Measurements from ENCODE around the gene HELZ2. TPM values are rescaled to one million over a fixed set of nuclear protein-coding genes. Genes with fewer than 3 reads are reported as not detected.

The HELZ2 gene
- total RNA-seq, 1 donor from 2014 or later = 12.1 TPM

DNA sequence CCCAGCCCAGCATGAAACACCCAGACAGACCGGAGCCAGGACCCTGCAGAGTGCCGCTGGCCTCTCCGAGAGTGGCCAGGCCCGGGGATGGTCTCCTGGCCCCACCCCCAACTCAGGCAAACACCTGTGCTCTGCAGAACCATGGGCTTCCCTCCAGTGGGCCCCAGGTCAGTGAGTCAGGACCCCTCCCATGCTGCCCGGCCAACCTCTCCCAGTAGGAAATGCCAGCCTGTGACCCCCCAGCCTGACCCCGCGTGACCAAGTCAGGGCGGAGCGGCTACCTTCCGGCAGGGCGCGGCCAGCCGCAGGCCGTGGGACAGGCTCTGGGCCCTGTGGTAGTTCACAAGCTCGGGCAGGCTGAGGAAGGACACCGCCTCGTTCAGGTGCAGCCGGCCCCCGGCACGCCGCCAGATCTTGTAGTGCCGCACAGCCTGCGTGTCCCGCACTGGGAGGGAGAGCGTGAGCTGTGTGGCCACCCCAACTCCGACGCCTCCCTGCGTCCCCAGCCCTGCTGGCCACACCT lies 40.1 kb downstream of the HELZ2 start:
- DNase-seq (ENCODE audit: low spot score) = no peak
- intact Hi-C loops (cut with DNase I) = loop anchor here (10.0 kb wide), 1 partner anchor 331 kb away; the partner anchor contains the start of genes ABHD16B and TPD52L2

DNA sequence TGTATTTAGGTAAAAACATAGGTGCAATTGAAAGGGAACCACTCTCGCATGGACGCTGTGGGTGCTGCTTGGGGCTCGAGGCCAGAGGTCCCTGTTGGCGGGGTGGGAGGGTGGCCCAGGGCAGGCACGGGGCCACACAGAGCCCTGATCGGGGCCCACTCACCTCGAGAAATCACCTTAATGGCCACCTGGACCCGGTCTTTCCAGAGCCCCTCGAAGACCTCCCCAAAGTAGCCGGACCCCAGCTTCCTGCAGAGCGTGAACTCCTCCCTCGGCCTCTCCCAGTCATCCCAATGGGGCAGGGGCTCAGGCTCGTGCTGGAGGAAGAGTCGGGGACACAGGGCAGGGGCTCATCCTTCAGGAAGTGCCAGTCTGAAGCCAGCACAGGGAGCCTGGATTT lies 40.7 kb downstream of the HELZ2 start:
- intact Hi-C loops (cut with DNase I) = loop anchor here (10.0 kb wide), 1 partner anchor 331 kb away; the partner anchor contains the start of genes ABHD16B and TPD52L2

DNA sequence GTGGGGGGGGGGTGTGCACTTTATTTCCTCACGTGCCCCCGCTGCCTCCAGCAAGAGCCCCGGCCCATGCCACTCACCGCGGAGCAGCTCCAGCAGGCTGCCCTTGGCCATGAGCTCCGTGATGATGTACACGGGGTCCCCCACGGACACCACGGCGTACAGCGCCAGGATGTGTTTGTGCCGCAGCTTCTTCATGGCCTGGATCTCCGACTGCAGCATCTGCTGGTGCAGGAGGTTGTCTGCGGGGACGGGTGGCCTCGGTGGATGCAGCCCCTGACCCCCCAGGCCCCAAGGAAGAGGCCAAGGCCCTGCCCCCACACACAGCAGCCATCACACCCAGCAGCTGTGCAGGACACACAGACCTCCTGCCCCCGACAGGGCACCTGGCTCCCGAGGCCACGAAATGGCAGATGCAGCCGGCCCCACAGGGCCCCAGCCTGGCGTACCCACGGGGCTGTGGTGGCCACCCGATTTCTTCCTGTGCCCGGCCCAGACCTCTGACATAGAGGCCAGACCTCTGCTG lies 41.5 kb downstream of the HELZ2 start:
- intact Hi-C loops (cut with DNase I) = loop anchor here (10.0 kb wide), 1 partner anchor 332 kb away; the partner anchor contains the start of genes ABHD16B and TPD52L2
- no peak for DNase-seq (ENCODE audit: low spot score)

More for the DNA sequence above, 40.7 kb downstream of the HELZ2 start:
- DNase-seq (ENCODE audit: low spot score) = no peak

DNA sequence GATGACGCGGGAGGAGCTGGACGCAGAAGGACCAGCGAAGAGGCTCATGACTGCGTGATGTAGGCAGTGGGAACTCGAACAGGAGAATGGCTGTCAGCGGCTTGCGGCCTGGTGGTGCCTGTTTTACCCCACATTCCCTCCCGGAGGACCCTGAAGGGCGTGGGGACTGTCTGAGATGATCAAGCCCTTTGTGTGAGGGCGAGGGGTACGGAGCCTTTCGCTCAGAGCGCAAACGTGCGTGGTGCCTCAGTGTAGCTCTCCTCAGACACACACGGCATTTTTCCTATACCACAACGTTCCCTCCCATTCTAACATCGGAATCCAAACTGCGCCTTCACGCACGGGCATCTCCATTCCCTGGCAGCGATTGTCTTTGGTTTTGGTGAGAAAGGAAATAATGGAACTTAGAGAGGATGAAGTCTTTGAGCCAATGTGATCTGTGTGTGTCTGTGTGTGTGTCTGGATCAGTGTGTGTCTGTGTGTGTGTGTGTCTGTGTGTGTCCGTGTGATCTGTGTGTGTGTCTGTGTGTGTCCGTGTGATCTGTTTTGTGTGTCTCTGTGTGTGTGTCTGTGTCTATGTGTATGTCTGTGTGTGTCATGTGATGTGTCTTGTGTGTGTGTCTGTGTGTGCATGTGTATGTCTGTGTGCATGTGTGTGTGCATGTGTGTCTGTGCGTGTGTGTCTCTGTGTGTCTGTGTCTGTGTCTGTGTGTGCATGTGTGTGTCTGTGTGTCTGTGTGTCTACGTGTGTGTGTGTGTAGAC lies 42.2 kb downstream of the HELZ2 start:
- no peak for DNase-seq (ENCODE audit: low spot score)

DNA sequence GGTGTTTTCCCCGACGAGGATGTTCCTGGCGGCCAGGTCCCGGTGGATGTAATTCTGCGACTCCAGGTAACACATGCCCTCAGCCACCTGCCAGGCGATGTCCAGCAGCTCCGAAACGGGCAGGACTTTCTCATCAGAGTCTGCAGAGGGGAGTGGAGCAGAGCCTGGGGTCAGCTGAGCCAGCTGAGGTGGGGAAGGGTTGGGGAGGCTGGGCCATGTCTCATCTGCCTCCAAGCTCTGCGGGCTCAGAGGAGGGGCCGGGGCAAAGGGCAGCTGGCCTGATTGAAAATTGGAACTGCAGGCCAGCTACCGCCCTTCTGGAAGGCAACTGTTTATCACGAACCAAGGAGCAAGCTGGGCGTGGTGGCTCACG lies 43.3 kb downstream of the HELZ2 start:
- intact Hi-C loops (cut with DNase I) = loop anchor here (10.0 kb wide), 1 partner anchor 334 kb away; the partner anchor contains the start of genes ABHD16B and TPD52L2
- DNase-seq (ENCODE audit: low spot score) = no peak

More for the DNA sequence above, 42.2 kb downstream of the HELZ2 start:
- intact Hi-C loops (cut with DNase I) = loop anchor here (10.0 kb wide), 1 partner anchor 333 kb away; the partner anchor contains the start of genes ABHD16B and TPD52L2

DNA sequence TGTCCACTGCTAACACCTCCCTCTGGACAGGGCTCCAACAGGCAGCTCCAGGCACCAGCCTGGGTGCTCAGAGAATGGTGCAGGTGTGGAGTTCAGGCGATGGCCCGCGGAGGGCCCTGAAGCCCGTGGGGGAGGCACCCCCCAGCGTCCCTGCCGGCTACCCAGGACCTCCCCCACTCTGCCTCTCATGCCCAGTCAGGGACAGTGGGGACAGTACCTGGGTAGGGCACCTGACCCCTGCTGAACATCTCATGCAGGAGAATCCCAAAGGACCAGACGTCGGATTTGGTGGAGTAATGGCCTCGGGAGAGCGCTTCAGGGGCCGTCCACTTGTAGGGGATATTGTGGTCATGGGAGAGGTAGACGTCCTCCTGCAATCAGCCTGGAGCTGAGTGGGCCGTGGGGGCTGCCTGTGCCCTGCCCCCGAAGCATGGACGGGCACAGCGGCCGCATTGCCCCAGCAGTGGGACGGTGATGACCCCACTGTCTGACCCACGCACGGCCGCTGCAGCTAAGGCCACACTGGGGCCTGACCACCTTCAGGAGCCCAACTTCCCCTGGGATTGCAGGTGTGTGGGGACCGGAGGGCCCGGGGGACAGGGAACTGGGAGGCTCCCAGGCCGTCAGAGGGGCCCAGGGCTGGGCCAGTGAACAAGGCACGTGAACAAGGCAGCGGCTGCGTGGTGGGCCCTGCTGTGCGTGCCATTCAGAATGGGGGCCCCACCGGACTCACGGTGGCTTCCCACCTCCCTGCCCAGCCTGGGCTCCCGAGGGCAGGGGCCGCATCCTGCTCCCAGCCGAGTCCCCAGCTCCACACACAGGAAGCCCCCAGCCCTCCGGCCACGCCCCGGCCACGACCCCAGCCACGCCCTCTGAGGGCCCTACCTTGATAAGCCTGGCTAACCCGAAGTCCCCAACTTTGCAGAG lies 43.9 kb downstream of the HELZ2 start:
- DNase-seq (ENCODE audit: low spot score) = no peak
- intact Hi-C loops (cut with DNase I) = loop anchor here (10.0 kb wide), 2 partner anchors 335 to 535 kb away; partner anchors contain the start of genes ABHD16B, TCEA2 and TPD52L2

DNA sequence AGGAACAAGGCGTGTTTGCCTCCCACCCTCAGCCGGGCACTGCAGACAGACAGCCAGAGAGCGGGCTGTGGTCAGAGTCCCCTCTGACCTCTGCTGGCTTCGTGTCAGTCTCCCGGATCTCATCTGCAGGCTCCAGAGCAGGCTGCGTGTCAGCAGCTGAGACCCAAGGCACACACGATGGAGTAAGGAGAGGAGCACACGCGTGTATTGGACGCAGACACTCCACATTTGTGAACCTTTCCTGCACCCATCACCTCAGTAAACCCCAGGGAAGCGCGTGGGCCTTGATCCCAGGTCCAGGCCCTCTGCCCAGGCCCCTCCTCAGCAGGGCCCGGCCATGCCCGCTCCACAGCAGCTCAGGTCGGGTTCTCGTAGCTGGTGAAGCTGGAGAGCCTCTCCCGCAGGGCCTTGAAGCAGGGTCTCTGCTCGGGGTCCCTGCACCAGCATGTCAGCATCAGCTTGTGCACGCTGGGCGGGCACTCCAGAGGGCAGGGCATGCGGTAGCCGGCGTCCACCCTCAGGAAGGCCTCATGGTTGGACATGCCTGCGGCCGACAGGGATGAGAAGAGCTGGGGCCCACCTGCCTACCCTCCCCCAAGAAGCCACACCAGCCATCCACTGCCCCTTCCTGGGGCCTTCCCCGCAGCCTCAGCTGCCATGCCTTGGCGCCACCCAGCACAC lies 44.7 kb downstream of the HELZ2 start:
- no peak for DNase-seq (ENCODE audit: low spot score)

DNA sequence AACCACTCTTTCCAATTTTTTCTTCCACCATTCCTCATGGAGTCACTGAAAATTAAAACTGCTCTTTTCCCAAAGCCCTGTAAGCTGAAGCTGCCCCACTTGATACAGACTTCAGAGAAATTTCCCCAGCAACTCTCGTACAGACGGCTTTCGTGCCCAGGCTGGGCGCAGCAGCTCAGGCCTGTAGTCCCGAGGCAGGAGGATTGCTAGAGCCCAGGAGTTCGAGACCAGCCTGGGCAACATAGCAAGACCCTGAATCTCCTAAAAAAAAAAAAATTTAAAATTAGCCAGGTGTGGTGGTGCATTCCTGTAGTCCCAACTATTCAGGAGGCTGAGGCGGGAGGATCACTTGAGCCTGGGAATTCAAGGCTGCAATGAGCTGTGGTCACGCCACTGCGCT lies 46.9 kb downstream of the HELZ2 start:
- intact Hi-C loops (cut with DNase I) = loop anchor here (10.0 kb wide), 1 partner anchor 538 kb away; the partner anchor contains the start of gene TCEA2
- no peak for DNase-seq (ENCODE audit: low spot score)

More for the DNA sequence above, 44.7 kb downstream of the HELZ2 start:
- intact Hi-C loops (cut with DNase I) = loop anchor here (10.0 kb wide), 1 partner anchor 535 kb away; the partner anchor contains the start of gene TCEA2

DNA sequence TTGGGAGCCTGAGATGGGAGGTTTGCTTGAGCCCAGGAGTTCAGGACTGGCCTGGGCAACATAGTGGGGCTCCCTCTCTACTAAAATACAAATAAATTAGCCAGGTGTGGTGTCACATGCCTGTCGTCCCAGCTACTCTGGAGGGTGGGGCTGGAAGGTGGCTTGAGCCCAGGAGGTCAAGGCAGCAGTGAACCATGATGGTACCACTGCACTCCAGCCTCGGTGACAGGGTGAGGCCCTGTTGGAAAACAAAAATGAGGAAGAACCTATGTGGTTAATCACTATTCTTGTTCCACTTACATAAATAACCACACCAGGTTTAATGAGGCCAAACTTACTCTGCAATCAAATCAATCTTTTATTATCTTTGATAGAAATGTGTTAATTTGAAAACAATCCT lies 48.1 kb downstream of the HELZ2 start:
- intact Hi-C loops (cut with DNase I) = loop anchor here (10.0 kb wide), 1 partner anchor 539 kb away; the partner anchor contains the start of gene TCEA2
- DNase-seq (ENCODE audit: low spot score) = no peak

DNA sequence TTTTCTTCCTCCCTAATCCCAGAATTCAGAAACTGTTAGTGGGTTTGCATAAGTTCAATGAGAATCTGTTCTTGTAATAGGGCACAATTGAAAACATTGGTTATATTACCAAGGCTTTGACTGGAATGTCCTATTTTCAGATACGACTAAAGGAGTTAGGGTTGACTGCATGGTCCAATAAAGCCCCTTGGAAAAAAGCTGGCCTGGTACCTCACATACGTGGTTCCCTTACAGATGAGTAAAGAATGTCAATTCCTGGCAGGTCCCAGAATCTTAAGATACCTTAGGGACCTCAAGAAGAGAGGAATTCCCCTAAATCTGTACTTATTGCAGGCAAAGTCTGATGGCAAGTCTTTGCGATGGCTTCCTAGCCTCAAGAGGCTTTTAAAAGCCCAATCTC lies 48.9 kb downstream of the HELZ2 start:
- intact Hi-C loops (cut with DNase I) = loop anchor here (10.0 kb wide), 1 partner anchor 540 kb away; the partner anchor contains the start of gene TCEA2
- DNase-seq (ENCODE audit: low spot score) = no peak

Other genes with a start within 250 kb of the HELZ2 start
- gene CHRNA4, start 212.9 kb downstream of the HELZ2 start, total RNA-seq = 0.16 TPM
- 0.86 TPM for gene KCNQ2, start 101.6 kb downstream of the HELZ2 start, total RNA-seq
- 1,211 TPM for gene EEF1A2, start 75.2 kb downstream of the HELZ2 start, total RNA-seq
- 438 TPM for gene PPDPF, start 53.5 kb downstream of the HELZ2 start, total RNA-seq
- not detected for gene PTK6, start 36.9 kb downstream of the HELZ2 start, total RNA-seq
- gene SRMS, start 26.5 kb downstream of the HELZ2 start, total RNA-seq = not detected
- gene FNDC11, start 20.1 kb downstream of the HELZ2 start, total RNA-seq = not detected
- gene GMEB2, start 52.9 kb upstream of the HELZ2 start, total RNA-seq = 6.8 TPM
- 8.8 TPM for gene STMN3, start 79.2 kb upstream of the HELZ2 start, total RNA-seq
- 10.5 TPM for gene RTEL1, start 84.1 kb upstream of the HELZ2 start, total RNA-seq
- gene TNFRSF6B, start 122.4 kb upstream of the HELZ2 start, total RNA-seq = not detected
- gene ARFRP1, start 133.7 kb upstream of the HELZ2 start, total RNA-seq = 40.3 TPM
- gene ZGPAT, start 133.8 kb upstream of the HELZ2 start, total RNA-seq = 16.7 TPM
- 5.0 TPM for gene LIME1, start 162.4 kb upstream of the HELZ2 start, total RNA-seq
- gene SLC2A4RG, start 165.5 kb upstream of the HELZ2 start, total RNA-seq = 67.8 TPM